OCI-LY7 (cell line): Measurements from ENCODE around the gene OSBPL7. TPM values are rescaled to one million over a fixed set of nuclear protein-coding genes. Genes with fewer than 3 reads are reported as not detected.

Experiments used
- total RNA-seq, 2 experiments: library from RNA; depleted of rRNA in 1 of 2; stranded (reverse); fragments of >200 nt in 1 of 2; shearing (Covaris generic) in 1 of 2; gene quantifications; 2 replicates each; pipeline ENCODE4 v1.2.3, GENCODE V29; 2014 to 2022

OSBPL7 gene
- total RNA-seq, 2 experiments from 2014 or later: 24.4 to 35.7 TPM

Other genes with a start within 250 kb of the OSBPL7 start
- 215 and 232 TPM in 2 replicates for gene KPNB1, start 171.9 kb downstream of the OSBPL7 start, total RNA-seq (2014; rRNA removed; shearing (Covaris generic))
- 423 and 453 TPM in 2 replicates for gene KPNB1, start 171.9 kb downstream of the OSBPL7 start, total RNA-seq (2022)
- 8.3 and 15.0 TPM in 2 replicates for gene TBKBP1, start 127.6 kb downstream of the OSBPL7 start, total RNA-seq (2014; rRNA removed; shearing (Covaris generic))
- gene TBKBP1, start 127.6 kb downstream of the OSBPL7 start, total RNA-seq (2022): 15.2 and 16.0 TPM in 2 replicates
- not detected in 2 replicates for gene TBX21, start 88.6 kb downstream of the OSBPL7 start, total RNA-seq (2014; rRNA removed; shearing (Covaris generic))
- gene TBX21, start 88.6 kb downstream of the OSBPL7 start, total RNA-seq (2022): not detected in 2 replicates
- gene MRPL10, start 9.7 kb upstream of the OSBPL7 start, total RNA-seq (2014; rRNA removed; shearing (Covaris generic)): 27.1 and 50.8 TPM in 2 replicates
- 55.9 and 56.7 TPM in 2 replicates for gene MRPL10, start 9.7 kb upstream of the OSBPL7 start, total RNA-seq (2022)
- gene LRRC46, start 9.9 kb upstream of the OSBPL7 start, total RNA-seq (2014; rRNA removed; shearing (Covaris generic)): 0.23 and 0.85 TPM in 2 replicates
- gene LRRC46, start 9.9 kb upstream of the OSBPL7 start, total RNA-seq (2022): 1.2 and 2.0 TPM in 2 replicates
- gene SCRN2, start 19.5 kb upstream of the OSBPL7 start, total RNA-seq (2014; rRNA removed; shearing (Covaris generic)): 33.9 and 42.9 TPM in 2 replicates
- 37.3 and 39.1 TPM in 2 replicates for gene SCRN2, start 19.5 kb upstream of the OSBPL7 start, total RNA-seq (2022)
- 0.08 and 0.22 TPM in 2 replicates for gene SP6, start 29.4 kb upstream of the OSBPL7 start, total RNA-seq (2014; rRNA removed; shearing (Covaris generic))
- 0.08 and 0.24 TPM in 2 replicates for gene SP6, start 29.4 kb upstream of the OSBPL7 start, total RNA-seq (2022)
- gene SP2, start 74.4 kb upstream of the OSBPL7 start, total RNA-seq (2014; rRNA removed; shearing (Covaris generic)): 2.3 and 5.8 TPM in 2 replicates
- 22.1 and 24.1 TPM in 2 replicates for gene SP2, start 74.4 kb upstream of the OSBPL7 start, total RNA-seq (2022)
- 14.0 and 14.7 TPM in 2 replicates for gene PNPO, start 119.8 kb upstream of the OSBPL7 start, total RNA-seq (2014; rRNA removed; shearing (Covaris generic))
- 30.4 and 33.8 TPM in 2 replicates for gene PNPO, start 119.8 kb upstream of the OSBPL7 start, total RNA-seq (2022)
- gene PRR15L, start 136.1 kb upstream of the OSBPL7 start, total RNA-seq (2014; rRNA removed; shearing (Covaris generic)): not detected in 2 replicates
- not detected in 2 replicates for gene PRR15L, start 136.1 kb upstream of the OSBPL7 start, total RNA-seq (2022)
- 241 and 312 TPM in 2 replicates for gene CDK5RAP3, start 149.3 kb upstream of the OSBPL7 start, total RNA-seq (2014; rRNA removed; shearing (Covaris generic))
- 254 and 256 TPM in 2 replicates for gene CDK5RAP3, start 149.3 kb upstream of the OSBPL7 start, total RNA-seq (2022)
- gene COPZ2, start 216.0 kb upstream of the OSBPL7 start, total RNA-seq (2014; rRNA removed; shearing (Covaris generic)): 1.2 TPM in 1 of 2 replicates, not detected in the other
- 1.4 and 1.7 TPM in 2 replicates for gene COPZ2, start 216.0 kb upstream of the OSBPL7 start, total RNA-seq (2022)
- 42.3 and 60.1 TPM in 2 replicates for gene NFE2L1, start 226.6 kb upstream of the OSBPL7 start, total RNA-seq (2014; rRNA removed; shearing (Covaris generic))
- gene NFE2L1, start 226.6 kb upstream of the OSBPL7 start, total RNA-seq (2022): 106 and 124 TPM in 2 replicates